KMS-11 (cell line): ENCODE measurements around the gene PER1.

Experiments
- H2AFZ ChIP-seq: fragments of 200-600 bp; sonication (generic); 2 replicates; pipeline ENCODE4 v1.6.1; 2016; ENCODE audit warnings: antibody characterized with exemption, mixed run types, low read depth
- H3K27ac ChIP-seq: fragments of 200-600 bp; sonication (generic); 2 replicates; pipeline ENCODE4 v1.6.1; 2016; ENCODE audit warnings: mild to moderate bottlenecking, mixed run types
- H3K27me3 ChIP-seq: fragments of 200-600 bp; sonication (generic); 2 replicates; pipeline ENCODE4 v1.6.1; 2017; ENCODE audit warnings: mild to moderate bottlenecking, low read depth, mixed run types, moderate library complexity; ENCODE audit not compliant: insufficient read depth
- H3K36me3 ChIP-seq: fragments of 200-600 bp; sonication (generic); 2 replicates; pipeline ENCODE4 v1.6.1; 2017; ENCODE audit warnings: mild to moderate bottlenecking, mixed run types; ENCODE audit not compliant: insufficient read depth
- H3K4me1 ChIP-seq: fragments of 200-600 bp; sonication (generic); 2 replicates; pipeline ENCODE4 v1.6.1; 2016; ENCODE audit warnings: mild to moderate bottlenecking, low read depth, mixed run types; ENCODE audit not compliant: poor library complexity, severe bottlenecking
- H3K4me2 ChIP-seq: fragments of 200-600 bp; sonication (generic); 2 replicates; pipeline ENCODE4 v1.7.0; 2016; ENCODE audit warnings: mild to moderate bottlenecking, mixed run types
- H3K4me3 ChIP-seq: fragments of 200-600 bp; sonication (generic); IDR thresholded peaks from 2 replicates; pipeline ENCODE4 v1.6.1; 2017; ENCODE audit warnings: low read depth, low read length, mixed read lengths; ENCODE audit not compliant: insufficient read depth
- H3K79me2 ChIP-seq: fragments of 200-600 bp; sonication (generic); 2 replicates; pipeline ENCODE4 v1.6.1; 2016; ENCODE audit warnings: low read depth, mixed run types; ENCODE audit not compliant: insufficient read depth
- H3K9ac ChIP-seq: fragments of 200-600 bp; sonication (generic); 2 replicates; pipeline ENCODE4 v1.6.1; 2016; ENCODE audit warnings: mild to moderate bottlenecking, mixed run types
- H4K20me1 ChIP-seq: fragments of 200-600 bp; sonication (generic); 2 replicates; pipeline ENCODE4 v1.6.1; 2016; ENCODE audit warnings: mild to moderate bottlenecking, mixed run types; ENCODE audit not compliant: insufficient read depth
- TF ChIP-seq, protein P1 (sequence below): fragments of 200-600 bp; sonication (generic); conservative IDR thresholded peaks from 2 replicates; pipeline ENCODE4 v1.6.1; 2017; ENCODE audit warnings: low read depth, mild to moderate bottlenecking, antibody characterized with exemption, low read length, moderate library complexity, mixed read lengths

Gene PER1

DNA sequence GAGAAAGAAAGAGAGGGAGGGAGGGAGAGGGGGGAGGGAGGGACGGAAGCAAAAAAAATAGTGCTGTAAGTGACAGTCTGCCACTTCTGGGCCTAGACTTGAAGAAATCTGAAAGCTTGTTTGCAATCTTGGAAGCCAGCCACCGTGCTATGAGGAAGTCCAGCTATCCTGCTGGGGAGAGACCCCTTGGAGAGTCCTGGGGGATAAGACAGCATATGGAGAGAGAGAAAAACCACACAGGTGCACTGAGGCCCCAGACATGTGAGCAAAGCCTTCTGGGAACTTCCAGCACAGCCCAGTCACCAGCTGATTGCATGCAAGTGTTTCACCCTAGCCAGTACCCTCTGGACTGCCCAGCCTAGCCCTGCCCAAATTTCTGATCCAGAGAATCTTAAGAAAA lies 52.1 kb downstream of the PER1 start:
- Histone ChIP-seq H4K20me1 (no peaks in the 10 kb centered on the region), H3K9ac (no peak overlapping the region), H3K4me3 (no peak overlapping the region), H3K27ac (no peak overlapping the region), H3K79me2 (no peaks in the 10 kb centered on the region), H2AFZ (no peak overlapping the region), H3K36me3 (no peaks in the 10 kb centered on the region), H3K27me3 (no peaks in the 10 kb centered on the region), H3K4me1 (no peaks in the 10 kb centered on the region), H3K4me2 (no peak overlapping the region)
- TF ChIP-seq, protein P1, sequence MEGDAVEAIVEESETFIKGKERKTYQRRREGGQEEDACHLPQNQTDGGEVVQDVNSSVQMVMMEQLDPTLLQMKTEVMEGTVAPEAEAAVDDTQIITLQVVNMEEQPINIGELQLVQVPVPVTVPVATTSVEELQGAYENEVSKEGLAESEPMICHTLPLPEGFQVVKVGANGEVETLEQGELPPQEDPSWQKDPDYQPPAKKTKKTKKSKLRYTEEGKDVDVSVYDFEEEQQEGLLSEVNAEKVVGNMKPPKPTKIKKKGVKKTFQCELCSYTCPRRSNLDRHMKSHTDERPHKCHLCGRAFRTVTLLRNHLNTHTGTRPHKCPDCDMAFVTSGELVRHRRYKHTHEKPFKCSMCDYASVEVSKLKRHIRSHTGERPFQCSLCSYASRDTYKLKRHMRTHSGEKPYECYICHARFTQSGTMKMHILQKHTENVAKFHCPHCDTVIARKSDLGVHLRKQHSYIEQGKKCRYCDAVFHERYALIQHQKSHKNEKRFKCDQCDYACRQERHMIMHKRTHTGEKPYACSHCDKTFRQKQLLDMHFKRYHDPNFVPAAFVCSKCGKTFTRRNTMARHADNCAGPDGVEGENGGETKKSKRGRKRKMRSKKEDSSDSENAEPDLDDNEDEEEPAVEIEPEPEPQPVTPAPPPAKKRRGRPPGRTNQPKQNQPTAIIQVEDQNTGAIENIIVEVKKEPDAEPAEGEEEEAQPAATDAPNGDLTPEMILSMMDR = no peak

DNA sequence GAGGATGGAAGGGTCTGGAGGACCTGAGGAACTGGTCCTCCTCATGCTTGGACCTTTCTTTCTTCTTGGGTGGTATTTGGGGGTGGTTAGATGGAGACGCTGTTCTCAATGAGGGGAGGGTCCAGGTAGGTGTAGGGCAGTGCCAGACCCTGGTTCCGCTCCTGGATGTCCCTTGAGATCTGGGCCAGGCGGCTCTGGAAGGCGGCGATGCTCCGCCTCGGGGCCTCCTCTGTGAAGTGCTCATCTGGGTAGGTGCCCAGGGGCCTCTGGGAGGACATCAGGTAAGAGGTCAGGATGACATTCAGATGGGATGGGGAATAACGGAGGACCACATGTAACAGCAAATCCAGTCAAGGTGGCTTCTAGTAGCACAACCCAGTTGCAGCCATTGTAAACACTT lies 55.7 kb downstream of the PER1 start:
- Histone ChIP-seq H3K4me3 (no peak overlapping the region), H2AFZ (no peak overlapping the region), H3K27ac (no peak overlapping the region), H3K4me2 (no peak overlapping the region), H3K27me3 (no peaks in the 10 kb centered on the region), H3K79me2 (no peaks in the 10 kb centered on the region), H4K20me1 (no peaks in the 10 kb centered on the region), H3K36me3 (no peaks in the 10 kb centered on the region), H3K9ac (no peak overlapping the region), H3K4me1 (no peaks in the 10 kb centered on the region)
- TF ChIP-seq, protein P1 = no peak

DNA sequence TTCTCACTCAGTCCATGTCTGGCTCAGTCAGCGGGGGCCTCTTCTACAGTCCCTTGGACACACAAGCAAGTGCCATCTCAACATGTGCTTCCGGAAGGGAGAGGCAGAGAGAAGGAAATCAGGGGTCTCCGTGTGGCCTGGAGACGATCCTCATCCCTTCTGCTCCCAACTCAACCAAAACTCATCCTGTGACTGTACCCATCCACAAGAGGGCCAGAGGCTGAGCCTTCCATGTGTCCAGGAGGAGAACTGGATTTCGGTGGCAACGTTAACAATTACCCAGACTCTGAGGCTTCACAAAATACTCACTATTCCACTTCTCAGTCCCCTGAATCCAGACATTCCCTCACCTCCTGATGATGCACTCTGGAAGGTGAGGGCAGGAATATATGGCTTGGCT lies 56.8 kb downstream of the PER1 start:
- Histone ChIP-seq H4K20me1 (no peaks in the 10 kb centered on the region), H2AFZ (no peak overlapping the region)

DNA sequence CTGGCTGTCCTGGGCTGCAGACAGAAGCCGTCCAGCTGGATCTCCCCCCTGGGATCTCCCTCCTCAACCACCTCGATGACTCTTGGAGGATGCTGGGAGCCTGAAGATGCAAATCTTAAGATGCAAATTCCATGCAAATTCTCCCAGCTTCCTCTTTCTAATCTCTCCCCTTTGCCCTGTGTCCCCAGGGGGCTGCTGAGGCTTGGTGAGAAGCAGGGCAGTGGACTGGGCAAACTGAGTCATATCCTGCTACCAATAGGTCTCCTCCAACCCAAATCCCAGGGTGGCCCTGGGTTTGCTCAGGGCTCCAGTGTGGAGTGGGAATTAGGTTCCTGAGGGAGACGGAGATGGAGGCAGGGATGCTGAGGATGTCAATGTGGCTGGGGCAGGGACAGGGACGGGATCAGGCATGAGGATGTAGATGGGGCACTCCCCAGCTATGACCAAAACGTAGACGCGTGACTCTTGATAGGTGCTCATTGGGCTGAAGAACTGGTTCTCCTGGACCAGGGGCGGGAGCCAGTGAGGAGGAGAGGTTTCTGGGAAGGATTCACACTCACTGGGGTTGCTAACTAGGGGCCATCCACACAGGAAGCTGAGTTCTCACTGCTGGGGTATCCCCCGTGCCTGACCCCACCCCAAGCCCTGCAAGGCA lies 61.0 kb downstream of the PER1 start:
- Histone ChIP-seq H3K4me1 (no peaks in the 10 kb centered on the region), H4K20me1 (no peaks in the 10 kb centered on the region), H3K9ac (no peak overlapping the region), H3K4me2 (no peak overlapping the region), H3K79me2 (no peaks in the 10 kb centered on the region), H2AFZ (no peak overlapping the region), H3K4me3 (no peak overlapping the region), H3K36me3 (no peaks in the 10 kb centered on the region), H3K27me3 (no peaks in the 10 kb centered on the region; the same call in 1 of the 2 replicates), H3K27ac (no peak overlapping the region)
- TF ChIP-seq, protein P1 = no peak

More for the DNA sequence above, 56.8 kb downstream of the PER1 start:
- no peak overlapping the region for H3K4me3 ChIP-seq
- no peaks in the 10 kb centered on the region for H3K79me2 ChIP-seq
- no peak overlapping the region for H3K27ac ChIP-seq
- H3K4me2 ChIP-seq = no peak overlapping the region
- no peaks in the 10 kb centered on the region for H3K4me1 ChIP-seq
- TF ChIP-seq, protein P1 = no peak
- H3K36me3 ChIP-seq = no peaks in the 10 kb centered on the region
- no peak overlapping the region for H3K9ac ChIP-seq
- H3K27me3 ChIP-seq = no peaks in the 10 kb centered on the region
